ENCODE measurements around the gene PPP6R3.
A peak's percentile ranks its signal among the peaks of the same experiment; 100 is the strongest.

The PPP6R3 gene

GRCh38 chr11:68498903-68499883 is 38.6 kb downstream of the PPP6R3 start:
- DNase-seq, result no peak

- no peak for DNase-seq
Observed at GRCh38 chr11:68500206-68500605, 39.7 kb downstream of the PPP6R3 start.

- no peak for DNase-seq
Observed at GRCh38 chr11:68501813-68502212, 41.3 kb downstream of the PPP6R3 start.

DNA sequence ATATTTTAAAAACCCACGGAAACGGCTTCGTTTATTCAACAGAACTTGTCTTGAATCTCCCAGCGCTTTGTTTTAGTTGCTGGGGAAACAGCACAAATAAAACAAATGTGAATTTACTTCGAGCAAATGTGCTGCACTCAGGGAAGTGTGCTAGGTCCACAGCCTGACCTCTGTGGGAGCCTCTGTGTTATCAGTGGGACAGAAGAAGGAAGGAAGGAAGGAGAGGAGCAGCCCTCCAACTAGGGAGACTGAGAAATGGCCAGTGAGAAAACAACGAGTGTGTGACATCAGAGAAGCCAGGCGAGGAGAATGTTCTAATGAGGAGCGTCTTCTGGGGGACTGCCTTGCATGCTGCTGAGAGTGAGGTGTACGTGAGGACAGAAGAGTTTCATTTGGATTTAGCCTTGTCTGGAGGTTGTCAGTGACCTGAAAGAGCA is 42.7 kb downstream of the PPP6R3 start:
- no peak for DNase-seq

DNA sequence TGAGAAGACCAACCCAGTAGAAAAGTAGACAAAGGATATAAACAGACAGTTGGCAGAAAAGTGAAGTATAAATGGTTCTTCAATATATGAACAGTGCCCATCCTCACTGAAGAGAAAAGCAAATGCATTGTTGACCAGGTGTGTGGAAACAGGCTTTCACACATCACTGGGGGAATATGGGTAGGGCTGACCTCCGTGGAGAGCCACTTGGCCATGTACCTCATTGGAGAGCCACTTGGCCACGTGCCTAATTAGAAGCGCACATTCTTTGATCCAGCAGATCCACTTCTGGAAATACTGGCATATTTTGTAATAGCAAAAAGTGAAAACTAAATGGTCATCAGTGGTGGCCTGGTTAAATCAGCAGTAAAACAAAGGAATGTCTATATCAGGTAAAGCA is 43.2 kb downstream of the PPP6R3 start:
- no peak for DNase-seq

DNA sequence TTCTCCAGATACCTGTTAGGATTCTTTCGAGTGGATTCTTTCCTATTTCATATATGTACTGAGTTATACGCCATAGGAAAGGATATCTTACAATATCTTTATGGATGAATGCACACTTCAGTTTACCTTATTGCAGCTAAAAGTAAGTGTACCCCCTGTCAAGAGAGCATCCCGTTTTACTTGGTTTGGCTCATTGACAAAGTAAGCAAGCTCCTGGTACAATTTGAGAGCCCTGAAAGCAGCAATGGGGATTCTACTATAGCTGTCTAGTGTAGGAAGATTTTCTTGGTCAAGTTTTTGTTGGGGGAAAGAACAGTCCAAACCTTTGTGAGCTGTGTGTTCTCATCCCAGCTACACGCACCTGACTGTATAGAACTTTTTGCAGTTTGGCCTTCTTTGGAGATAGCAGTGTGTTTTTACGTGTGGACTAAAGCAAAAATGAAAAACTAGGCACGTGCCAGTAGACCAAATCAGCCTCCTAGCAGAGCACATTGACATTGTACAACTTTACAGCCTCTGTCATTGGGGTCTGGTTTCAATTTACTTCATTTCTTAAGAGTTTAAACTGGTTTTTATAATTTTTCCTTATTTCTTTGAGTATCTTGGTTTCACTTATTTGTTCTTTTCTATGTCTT is 44.0 kb downstream of the PPP6R3 start:
- DNase-seq, result no peak

- no peak for DNase-seq
Observed at GRCh38 chr11:68505596-68505995, 45.0 kb downstream of the PPP6R3 start.

GRCh38 chr11:68506908-68507307 is 46.4 kb downstream of the PPP6R3 start:
- peak; percentile 3 for DNase-seq

- DNase-seq, result no peak
Observed at GRCh38 chr11:68508425-68508824, 47.9 kb downstream of the PPP6R3 start.

DNA sequence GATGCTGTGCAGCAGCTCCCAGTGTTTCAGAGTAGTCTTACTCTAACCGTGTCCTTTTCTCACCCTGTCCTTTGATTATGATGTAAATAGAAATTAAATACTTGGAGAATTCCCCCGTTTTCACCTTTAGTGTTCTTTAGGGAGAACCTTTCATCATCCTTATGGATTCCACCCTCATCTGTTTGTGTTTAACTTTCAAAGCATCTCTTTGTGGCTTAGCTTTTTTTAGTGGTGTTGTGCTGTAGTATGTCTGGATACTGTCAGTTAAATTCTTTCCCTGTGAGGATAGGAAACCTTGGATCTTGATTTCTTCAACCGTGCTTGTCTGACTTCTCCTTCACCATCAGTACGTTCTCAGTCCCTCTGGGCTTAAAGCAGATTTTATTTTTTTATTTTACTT is 48.5 kb downstream of the PPP6R3 start:
- no peak for DNase-seq

DNA sequence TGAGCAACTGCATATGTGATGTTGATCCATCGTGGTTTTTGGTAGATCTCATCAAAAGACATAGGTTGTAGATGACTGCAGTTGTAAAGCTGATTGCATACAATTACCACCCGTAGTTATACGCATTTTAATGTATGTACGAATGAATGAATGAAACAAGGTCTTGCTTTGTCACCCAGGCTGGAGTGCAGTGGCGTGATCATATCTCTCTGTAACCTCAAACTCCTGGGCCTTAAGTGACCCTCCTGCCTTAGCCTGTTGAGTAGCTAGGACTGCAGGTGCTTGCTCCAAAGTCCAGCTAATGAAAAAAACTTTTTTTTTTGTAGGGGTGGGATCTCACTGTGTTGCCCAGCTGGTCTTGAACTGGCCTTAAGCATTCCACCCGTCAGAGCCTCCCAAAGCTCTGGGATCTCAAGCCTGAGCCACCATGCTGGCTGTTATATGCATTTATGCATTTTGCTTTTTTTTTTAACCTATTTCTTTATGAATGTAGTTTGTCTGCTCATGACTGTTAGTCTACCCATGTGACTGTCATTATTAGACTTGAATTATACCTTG is 53.5 kb downstream of the PPP6R3 start:
- DNase-seq, result no peak

DNA sequence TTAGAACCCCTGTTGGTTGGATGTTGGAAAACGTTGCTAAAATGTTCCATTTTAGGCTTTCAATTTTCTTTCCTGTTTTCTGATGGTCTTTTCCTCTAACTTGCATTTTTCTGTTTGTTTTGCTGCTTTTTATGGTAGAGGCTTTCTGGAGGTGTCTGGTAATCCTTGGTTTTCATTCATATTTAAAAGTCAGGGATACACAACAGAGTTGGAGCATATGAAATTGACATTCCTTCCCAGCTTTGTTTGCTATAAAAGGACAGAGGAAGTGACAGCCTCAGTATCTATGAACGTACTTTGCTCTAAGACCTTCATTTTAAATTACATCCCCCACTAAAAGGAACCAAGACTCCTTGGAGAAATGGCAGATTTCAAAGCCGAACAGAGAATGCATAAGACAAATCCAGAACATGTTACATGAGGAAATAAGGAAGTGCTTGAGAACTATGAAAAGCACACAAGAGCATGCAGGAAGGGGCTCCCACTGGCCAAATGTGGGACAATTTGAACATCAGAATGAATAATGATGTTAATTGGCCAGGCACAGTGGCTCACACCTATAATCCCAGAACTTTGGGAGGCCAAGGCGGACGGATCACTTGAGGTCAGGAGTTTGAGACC is 56.7 kb downstream of the PPP6R3 start:
- no peak for DNase-seq

- no peak for DNase-seq
Observed at GRCh38 chr11:68518191-68518590, 57.6 kb downstream of the PPP6R3 start.

- DNase-seq, result no peak
Observed at GRCh38 chr11:68521969-68522652, 61.6 kb downstream of the PPP6R3 start.

GRCh38 chr11:68523033-68523432 is 62.5 kb downstream of the PPP6R3 start:
- no peak for DNase-seq

DNA sequence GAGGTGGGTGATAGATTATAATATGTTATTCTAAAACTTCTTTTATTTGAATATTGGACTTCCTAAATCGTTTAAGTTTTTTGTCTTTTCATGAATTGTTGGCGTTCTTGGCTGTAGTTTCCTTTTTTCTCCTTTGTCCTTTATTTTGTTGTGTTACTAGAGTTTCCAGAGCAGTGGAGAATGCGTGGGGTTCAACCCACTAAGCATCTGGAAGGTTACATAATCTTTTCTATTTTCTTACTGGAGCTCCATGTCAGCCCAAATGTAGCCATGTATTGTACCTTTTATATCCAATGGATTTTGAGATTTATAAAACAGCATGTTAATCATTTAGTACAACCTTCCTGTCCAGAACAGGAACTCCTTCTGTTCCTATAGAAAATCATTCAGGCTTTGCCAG is 63.2 kb downstream of the PPP6R3 start:
- no peak for DNase-seq

DNA sequence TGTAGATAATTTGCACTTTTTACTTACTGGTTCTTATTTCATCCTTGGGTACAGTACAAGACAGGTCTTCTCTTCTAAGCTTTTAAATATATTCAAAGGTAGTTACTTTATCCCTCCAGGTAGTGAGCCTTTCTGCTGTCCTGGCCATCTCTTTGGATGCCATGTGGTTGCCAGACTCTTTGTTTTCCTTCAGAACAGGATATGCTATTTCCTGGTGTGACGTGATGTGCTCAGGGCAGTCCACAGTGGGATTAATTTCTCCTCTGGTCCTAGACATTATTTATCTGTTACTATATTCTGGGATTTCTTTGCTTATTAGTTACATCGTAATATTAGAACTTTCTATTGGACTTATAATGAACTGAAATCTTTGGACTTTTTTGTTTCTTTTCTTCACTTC is 63.7 kb downstream of the PPP6R3 start:
- DNase-seq, result no peak

- DNase-seq, result no peak
Observed at GRCh38 chr11:68524681-68525080, 64.1 kb downstream of the PPP6R3 start.

DNA sequence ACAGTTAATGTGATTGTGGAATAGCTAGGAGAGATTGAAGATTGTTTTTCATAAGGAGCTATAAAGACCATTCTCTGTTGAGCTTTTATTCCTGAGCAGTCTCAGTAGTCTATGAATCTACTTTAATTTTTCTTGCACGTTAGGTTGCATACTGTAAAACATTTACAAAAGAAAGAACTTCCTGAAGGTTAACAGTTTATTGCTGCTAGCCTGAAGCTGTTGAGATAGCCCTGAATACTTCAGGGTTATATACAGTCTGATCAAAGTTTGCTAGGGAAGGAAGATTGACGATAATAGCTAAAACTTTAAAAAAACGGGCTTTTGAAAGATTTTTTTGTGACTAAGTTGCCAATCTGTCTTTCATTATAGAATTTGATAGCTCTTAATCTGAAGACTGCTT is 64.8 kb downstream of the PPP6R3 start:
- no peak for DNase-seq

DNA sequence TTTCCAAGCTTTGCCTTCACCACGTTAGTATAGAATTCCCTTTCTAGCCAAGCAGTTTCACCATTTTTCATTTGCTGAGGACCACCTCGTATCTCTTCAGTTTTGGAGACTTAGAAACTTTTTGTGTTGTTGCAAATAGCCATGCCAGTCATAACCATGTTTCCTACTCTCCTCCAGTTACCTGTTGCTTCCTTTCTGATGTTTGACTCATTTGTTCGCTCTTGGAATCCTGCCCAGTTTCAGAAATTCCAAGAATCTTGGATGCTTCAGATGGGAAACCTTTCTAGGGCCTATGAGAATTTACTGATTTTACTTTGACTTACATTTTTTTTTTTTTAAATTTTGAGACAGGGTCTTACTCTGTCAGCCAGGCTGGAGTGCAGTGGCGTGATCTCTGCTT is 65.4 kb downstream of the PPP6R3 start:
- DNase-seq, result no peak

DNA sequence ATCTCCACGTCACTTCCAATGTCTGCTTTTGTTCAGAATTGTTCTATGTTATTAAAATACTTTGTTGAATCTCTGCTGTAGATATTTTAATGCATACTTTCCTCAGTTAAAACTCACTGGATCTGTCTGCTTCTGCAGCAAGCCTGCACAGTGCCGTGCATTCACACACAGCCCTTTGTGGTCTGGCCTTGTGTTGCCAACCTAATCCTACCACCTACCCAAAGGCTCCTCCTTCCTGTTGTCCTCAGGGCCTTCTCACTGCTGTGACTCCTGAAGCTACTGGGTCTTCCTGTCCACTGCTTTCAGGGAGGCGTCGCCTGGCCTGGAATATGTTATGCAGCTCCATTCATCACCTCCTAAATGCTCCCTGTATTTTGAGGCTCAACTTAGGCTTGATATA is 67.0 kb downstream of the PPP6R3 start:
- no peak for DNase-seq

- DNase-seq, result no peak
Observed at GRCh38 chr11:68528630-68529029, 68.1 kb downstream of the PPP6R3 start.

DNA sequence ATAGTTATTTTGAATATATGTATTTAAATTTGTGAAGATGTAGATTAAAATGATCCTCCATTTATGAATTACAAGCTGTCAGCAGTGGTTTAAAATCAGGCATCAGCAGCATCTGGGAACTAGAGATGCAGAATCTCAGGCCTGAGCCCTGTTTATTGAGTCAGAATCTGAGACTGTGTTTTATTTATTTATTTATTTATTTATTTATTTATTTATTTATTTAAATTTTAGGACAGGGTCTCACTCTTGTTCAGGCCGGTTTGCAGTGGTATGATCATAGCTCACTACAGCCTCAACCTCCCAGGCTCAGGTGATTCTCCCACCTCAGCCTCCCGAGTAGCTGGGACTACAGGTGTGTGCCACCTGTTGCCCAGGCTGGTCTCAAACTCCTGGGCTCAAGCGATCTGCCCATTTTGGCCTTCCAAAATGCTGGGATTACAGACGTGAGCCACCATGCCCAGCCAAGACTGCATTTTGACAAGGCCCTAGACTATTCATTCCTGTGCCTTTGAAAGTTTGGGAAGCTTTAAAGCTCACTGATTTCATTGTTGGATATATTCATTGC is 70.7 kb downstream of the PPP6R3 start:
- DNase-seq, result no peak

All from NCI-H1105 (cell line).